Body of pancreas (tissue), 4 donors: Measurements from ENCODE around the gene THBD.

Source experiments
- POLR2A ChIP-seq, 3 donors: fragments of 450-650 bp; IDR thresholded peaks; one replicate each; pipeline ENCODE4 v1.6.1; 2016; ENCODE audit warnings: antibody characterized with exemption in 3 of 3, mild to moderate bottlenecking in 2 of 3
- TF ChIP-seq, protein P1 (sequence below), 7 experiments: fragments of 450-650 bp in 4 of 7; fragments of 200-600 bp in 3 of 7; sonication (generic) in 3 of 7; IDR thresholded peaks; one replicate each; pipeline ENCODE4 v1.5.1; 2016 to 2019; ENCODE audit warnings: antibody characterized with exemption in 7 of 7

- TF ChIP-seq, protein P1, sequence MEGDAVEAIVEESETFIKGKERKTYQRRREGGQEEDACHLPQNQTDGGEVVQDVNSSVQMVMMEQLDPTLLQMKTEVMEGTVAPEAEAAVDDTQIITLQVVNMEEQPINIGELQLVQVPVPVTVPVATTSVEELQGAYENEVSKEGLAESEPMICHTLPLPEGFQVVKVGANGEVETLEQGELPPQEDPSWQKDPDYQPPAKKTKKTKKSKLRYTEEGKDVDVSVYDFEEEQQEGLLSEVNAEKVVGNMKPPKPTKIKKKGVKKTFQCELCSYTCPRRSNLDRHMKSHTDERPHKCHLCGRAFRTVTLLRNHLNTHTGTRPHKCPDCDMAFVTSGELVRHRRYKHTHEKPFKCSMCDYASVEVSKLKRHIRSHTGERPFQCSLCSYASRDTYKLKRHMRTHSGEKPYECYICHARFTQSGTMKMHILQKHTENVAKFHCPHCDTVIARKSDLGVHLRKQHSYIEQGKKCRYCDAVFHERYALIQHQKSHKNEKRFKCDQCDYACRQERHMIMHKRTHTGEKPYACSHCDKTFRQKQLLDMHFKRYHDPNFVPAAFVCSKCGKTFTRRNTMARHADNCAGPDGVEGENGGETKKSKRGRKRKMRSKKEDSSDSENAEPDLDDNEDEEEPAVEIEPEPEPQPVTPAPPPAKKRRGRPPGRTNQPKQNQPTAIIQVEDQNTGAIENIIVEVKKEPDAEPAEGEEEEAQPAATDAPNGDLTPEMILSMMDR (IDR thresholded peaks at IDR 0.05) = no peak
- no peak for TF ChIP-seq POLR2A (IDR thresholded peaks at IDR 0.05)
These were observed 1.7 kb downstream of the THBD start for GRCh38 chr20:23047738-23048214.
